GM12875 (cell line): Measurements from ENCODE around the gene PTPN4.
"Not testable (repeated sequence)": the region's sequence is repeated elsewhere in the genome, so short reads cannot be mapped to it uniquely, and the experiment has no call there.

Experiments used
- H3K4me3 ChIP-seq: one replicate; pipeline ENCODE4 v1.5.1; 2011; ENCODE audit warnings: low read depth, low read length, control low read depth
- TF ChIP-seq, protein P1 (sequence below): IDR thresholded peaks from 2 replicates; pipeline ENCODE4 v1.5.1; 2011; ENCODE audit warnings: low read depth, mild to moderate bottlenecking, control low read depth, inconsistent platforms, low read length, moderate library complexity, borderline replicate concordance; ENCODE audit not compliant: insufficient read depth

The PTPN4 gene

DNA sequence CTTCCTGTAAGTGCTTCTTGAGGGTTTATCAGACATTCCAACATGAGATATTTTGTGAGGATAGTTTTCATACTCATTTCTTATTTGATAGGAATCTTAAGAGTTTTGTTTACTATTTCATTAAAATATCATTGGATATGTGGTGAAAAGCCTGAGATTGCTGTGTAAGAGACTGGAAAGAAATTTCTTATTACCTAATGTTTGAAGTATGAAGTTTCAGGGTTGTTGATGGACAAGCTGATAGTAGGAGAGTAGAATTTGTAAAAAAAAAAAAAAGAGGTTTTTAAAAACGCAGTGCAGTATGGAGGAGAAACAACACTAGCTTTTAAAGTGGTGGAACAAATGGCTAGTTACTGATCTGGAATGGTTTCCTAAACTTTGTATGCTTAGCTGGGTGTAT is 260.8 kb downstream of the PTPN4 start:
- TF ChIP-seq, protein P1, sequence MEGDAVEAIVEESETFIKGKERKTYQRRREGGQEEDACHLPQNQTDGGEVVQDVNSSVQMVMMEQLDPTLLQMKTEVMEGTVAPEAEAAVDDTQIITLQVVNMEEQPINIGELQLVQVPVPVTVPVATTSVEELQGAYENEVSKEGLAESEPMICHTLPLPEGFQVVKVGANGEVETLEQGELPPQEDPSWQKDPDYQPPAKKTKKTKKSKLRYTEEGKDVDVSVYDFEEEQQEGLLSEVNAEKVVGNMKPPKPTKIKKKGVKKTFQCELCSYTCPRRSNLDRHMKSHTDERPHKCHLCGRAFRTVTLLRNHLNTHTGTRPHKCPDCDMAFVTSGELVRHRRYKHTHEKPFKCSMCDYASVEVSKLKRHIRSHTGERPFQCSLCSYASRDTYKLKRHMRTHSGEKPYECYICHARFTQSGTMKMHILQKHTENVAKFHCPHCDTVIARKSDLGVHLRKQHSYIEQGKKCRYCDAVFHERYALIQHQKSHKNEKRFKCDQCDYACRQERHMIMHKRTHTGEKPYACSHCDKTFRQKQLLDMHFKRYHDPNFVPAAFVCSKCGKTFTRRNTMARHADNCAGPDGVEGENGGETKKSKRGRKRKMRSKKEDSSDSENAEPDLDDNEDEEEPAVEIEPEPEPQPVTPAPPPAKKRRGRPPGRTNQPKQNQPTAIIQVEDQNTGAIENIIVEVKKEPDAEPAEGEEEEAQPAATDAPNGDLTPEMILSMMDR: no peak
- no peak overlapping the region for H3K4me3 ChIP-seq

GRCh38 chr2:120022505-120022904 is 262.8 kb downstream of the PTPN4 start:
- H3K4me3 ChIP-seq: not testable (repeated sequence)

GRCh38 chr2:120026890-120027289 is 267.2 kb downstream of the PTPN4 start:
- TF ChIP-seq, protein P1: no peak

DNA sequence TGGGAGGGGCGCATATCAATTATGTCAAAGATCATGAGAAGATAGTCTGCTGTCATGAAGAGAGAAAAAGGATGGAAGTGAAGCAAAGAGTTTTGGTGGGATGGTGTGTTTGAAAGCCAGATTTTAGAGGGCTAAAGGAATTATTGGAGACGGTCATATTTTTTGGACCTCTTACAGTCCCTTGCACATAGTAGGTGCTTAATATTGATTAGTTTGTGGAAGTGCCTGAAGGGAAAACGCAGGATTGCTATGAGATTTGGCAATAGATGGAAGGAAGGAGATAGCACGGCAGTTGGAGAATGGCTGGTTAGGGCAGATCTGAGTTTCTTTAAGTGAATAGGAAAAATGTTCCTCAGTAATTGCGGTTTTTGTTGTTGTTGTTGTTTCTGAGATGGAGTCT is 269.1 kb downstream of the PTPN4 start:
- TF ChIP-seq, protein P1: no peak

More at GRCh38 chr2:120026890-120027289, 267.2 kb downstream of the PTPN4 start:
- no peak overlapping the region for H3K4me3 ChIP-seq

GRCh38 chr2:120029672-120030640 is 270.2 kb downstream of the PTPN4 start:
- H3K4me3 ChIP-seq: no peak overlapping the region
- TF ChIP-seq, protein P1: no peak

More for the DNA sequence above, 269.1 kb downstream of the PTPN4 start:
- H3K4me3 ChIP-seq: no peak overlapping the region

DNA sequence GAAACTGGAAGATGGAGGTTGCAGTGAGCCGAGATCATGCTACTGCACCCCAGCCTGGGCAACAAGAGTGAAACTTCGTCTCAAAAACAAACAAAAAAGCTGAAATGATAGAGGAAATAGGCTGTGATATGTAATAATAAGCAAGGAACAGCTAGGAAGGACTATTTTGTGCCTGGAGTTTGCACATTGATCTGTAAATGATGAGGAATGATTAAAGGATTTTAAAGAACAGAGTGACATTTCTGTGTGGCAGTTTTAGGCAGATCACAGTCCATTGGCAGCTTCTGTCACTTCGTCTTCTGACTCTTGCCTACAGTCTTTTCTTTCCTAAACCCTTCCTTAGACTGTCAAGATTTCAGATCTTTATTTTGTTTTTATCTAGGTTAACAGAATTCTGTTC is 272.6 kb downstream of the PTPN4 start:
- TF ChIP-seq, protein P1: no peak
- H3K4me3 ChIP-seq: no peak overlapping the region
